ENCODE measurements around the gene RIC3. TPM values are rescaled to one million over a fixed set of nuclear protein-coding genes. Genes with fewer than 3 reads are reported as not detected.

Gene RIC3
- total and polyA plus RNA-seq, 10 donors: 11.6 to 32.7 (median 23.3) TPM

DNA sequence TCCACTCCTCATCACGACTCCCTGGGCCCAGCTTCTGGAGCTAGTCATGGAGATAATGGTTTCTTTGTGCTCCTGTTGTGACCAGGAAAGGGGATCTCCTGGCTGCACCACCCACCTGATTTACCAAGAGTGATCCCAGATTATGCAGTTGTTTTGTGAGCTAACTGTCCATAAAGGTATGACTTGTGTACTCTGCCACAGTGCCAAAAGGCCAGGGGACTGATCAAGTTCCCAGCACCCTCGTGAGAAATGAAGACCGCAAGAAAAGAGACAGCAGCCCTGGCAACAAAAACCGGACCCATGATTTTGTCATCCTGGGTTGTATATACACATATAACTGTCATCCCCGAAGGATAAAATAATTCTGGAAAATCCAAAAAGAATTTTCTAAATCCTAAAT is 61.2 kb downstream of the RIC3 start:
- WGBS, 5 donors: 85 to 91% (median 90%) methylated on average over 5 of the region's 5 CpGs
- intact Hi-C loops (cut with DNase I; ENCODE audit: low total_unique reads): no loop called here
- no peak for DNase-seq
- no peaks in the 10 kb centered on the region for H3K4me1 ChIP-seq
- peaks cover 0 to 87% (median 22%) of the 10 kb centered on the region in 6 donors for H3K36me3 ChIP-seq
- TF ChIP-seq POLR2A (IDR thresholded peaks at IDR 0.05) (no peak), POLR2AphosphoS5 (IDR thresholded peaks at IDR 0.05) (no peak)
- TF ChIP-seq, protein P1, sequence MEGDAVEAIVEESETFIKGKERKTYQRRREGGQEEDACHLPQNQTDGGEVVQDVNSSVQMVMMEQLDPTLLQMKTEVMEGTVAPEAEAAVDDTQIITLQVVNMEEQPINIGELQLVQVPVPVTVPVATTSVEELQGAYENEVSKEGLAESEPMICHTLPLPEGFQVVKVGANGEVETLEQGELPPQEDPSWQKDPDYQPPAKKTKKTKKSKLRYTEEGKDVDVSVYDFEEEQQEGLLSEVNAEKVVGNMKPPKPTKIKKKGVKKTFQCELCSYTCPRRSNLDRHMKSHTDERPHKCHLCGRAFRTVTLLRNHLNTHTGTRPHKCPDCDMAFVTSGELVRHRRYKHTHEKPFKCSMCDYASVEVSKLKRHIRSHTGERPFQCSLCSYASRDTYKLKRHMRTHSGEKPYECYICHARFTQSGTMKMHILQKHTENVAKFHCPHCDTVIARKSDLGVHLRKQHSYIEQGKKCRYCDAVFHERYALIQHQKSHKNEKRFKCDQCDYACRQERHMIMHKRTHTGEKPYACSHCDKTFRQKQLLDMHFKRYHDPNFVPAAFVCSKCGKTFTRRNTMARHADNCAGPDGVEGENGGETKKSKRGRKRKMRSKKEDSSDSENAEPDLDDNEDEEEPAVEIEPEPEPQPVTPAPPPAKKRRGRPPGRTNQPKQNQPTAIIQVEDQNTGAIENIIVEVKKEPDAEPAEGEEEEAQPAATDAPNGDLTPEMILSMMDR (IDR thresholded peaks at IDR 0.05 in 8 of 11, conservative IDR thresholded peaks at IDR 0.05 in 3 of 11): no peak
- H3K27ac ChIP-seq: no peak overlapping the region
- H3K9me3 ChIP-seq: no peaks in the 10 kb centered on the region
- no peaks in the 10 kb centered on the region for H3K27me3 ChIP-seq (replicated peaks in 1 of 7)
- H3K4me3 ChIP-seq: no peak overlapping the region

DNA sequence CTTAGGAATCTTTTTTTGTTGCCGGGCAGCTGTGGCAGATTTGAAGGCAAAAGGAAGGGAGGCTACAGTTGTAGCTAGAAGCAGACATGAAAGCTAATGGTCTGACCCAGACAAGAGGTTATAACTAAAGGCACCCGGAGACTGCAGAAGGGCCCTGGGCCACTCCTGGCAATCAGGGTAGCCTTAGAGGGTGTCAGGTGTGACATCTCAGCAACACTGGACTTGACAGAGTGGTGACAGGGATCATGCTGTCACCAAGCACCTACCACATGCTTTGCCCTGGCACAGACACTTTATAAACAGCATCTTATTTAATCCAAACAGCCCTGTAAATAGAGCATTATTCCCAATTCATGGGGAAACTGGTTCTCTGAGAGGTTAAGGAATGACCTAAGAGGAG is 62.1 kb downstream of the RIC3 start:
- H3K36me3 ChIP-seq: peaks cover 0 to 95% (median 25%) of the 10 kb centered on the region in 6 donors
- intact Hi-C loops (cut with DNase I; ENCODE audit: low total_unique reads): no loop called here
- H3K4me1 ChIP-seq: no peaks in the 10 kb centered on the region
- no peak overlapping the region for H3K27ac ChIP-seq
- H3K4me3 ChIP-seq: no peak overlapping the region
- H3K27me3 ChIP-seq (replicated peaks in 1 of 7): no peaks in the 10 kb centered on the region
- TF ChIP-seq POLR2A (IDR thresholded peaks at IDR 0.05): no peak
- TF ChIP-seq POLR2AphosphoS5 (IDR thresholded peaks at IDR 0.05): no peak
- TF ChIP-seq, protein P1 (IDR thresholded peaks at IDR 0.05 in 8 of 11, conservative IDR thresholded peaks at IDR 0.05 in 3 of 11): no peak
- DNase-seq: peak; percentile 16
- H3K9me3 ChIP-seq: no peaks in the 10 kb centered on the region
- WGBS, 5 donors: 86 to 95% (median 90%) methylated on average over 2 of the region's 2 CpGs

DNA sequence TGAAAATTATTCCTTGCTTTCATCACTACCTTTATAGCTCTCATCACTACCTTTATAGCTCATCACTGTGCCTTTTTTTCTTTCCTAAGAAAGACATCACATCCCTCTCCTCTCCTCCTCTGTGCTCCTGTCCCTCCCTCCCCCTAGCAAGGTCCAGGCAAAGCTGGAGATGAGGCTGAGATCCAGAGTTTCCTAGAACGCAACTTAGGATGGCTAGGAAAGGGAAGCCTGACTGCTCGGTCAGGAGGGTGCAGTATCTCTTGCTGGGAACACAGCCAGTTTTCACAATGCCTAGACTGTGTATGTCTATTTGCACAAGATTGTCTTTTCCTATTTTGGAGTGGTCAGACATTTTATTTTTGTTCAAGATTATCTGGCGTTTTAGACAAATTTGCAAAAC is 63.2 kb downstream of the RIC3 start:
- no peaks in the 10 kb centered on the region for H3K27me3 ChIP-seq (replicated peaks in 1 of 7)
- TF ChIP-seq, protein P1 (IDR thresholded peaks at IDR 0.05 in 8 of 11, conservative IDR thresholded peaks at IDR 0.05 in 3 of 11): no peak
- TF ChIP-seq POLR2AphosphoS5 (IDR thresholded peaks at IDR 0.05): no peak
- no peak for TF ChIP-seq POLR2A (IDR thresholded peaks at IDR 0.05)
- H3K27ac ChIP-seq: no peak overlapping the region
- no peaks in the 10 kb centered on the region for H3K9me3 ChIP-seq
- peaks cover 0 to 97% (median 25%) of the 10 kb centered on the region in 6 donors for H3K36me3 ChIP-seq
- intact Hi-C loops (cut with DNase I; ENCODE audit: low total_unique reads): no loop called here
- DNase-seq: no peak
- H3K4me1 ChIP-seq: no peaks in the 10 kb centered on the region
- H3K4me3 ChIP-seq: no peak overlapping the region
- WGBS, 5 donors: 81 to 93% (median 87%) methylated on average over 3 of the region's 3 CpGs

DNA sequence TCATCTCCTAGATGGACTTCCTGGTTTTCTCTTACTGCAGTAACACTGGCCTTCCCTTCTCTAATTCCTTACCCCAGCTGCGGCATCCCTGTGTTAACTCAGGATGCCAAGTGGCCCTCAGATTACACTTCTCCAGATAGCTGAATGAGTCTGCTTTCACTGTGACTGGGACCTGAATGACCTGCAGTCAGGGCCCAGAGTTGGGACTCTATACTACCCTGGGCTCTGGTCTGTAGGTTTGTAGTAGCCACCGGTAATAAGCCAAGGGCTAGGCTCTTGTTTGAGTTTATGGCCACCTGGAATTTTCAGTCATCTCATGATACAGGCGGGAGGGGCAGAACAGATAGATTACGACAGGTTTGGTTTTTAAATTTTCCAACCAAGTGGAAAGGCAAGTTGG is 63.7 kb downstream of the RIC3 start:
- H3K4me3 ChIP-seq: no peak overlapping the region
- no peak for DNase-seq
- no peak overlapping the region for H3K27ac ChIP-seq
- no peak for TF ChIP-seq POLR2A (IDR thresholded peaks at IDR 0.05)
- no peak for TF ChIP-seq POLR2AphosphoS5 (IDR thresholded peaks at IDR 0.05)
- TF ChIP-seq, protein P1 (IDR thresholded peaks at IDR 0.05 in 8 of 11, conservative IDR thresholded peaks at IDR 0.05 in 3 of 11): no peak
- H3K4me1 ChIP-seq: no peaks in the 10 kb centered on the region
- intact Hi-C loops (cut with DNase I; ENCODE audit: low total_unique reads): no loop called here
- H3K9me3 ChIP-seq: no peaks in the 10 kb centered on the region
- 74 to 94% (median 92%) methylated on average over 4 of the region's 4 CpGs for WGBS, 5 donors
- peaks cover 0 to 97% (median 22%) of the 10 kb centered on the region in 6 donors for H3K36me3 ChIP-seq
- no peaks in the 10 kb centered on the region for H3K27me3 ChIP-seq (replicated peaks in 1 of 7)
